ENCODE data around the gene MSL3.

DNA sequence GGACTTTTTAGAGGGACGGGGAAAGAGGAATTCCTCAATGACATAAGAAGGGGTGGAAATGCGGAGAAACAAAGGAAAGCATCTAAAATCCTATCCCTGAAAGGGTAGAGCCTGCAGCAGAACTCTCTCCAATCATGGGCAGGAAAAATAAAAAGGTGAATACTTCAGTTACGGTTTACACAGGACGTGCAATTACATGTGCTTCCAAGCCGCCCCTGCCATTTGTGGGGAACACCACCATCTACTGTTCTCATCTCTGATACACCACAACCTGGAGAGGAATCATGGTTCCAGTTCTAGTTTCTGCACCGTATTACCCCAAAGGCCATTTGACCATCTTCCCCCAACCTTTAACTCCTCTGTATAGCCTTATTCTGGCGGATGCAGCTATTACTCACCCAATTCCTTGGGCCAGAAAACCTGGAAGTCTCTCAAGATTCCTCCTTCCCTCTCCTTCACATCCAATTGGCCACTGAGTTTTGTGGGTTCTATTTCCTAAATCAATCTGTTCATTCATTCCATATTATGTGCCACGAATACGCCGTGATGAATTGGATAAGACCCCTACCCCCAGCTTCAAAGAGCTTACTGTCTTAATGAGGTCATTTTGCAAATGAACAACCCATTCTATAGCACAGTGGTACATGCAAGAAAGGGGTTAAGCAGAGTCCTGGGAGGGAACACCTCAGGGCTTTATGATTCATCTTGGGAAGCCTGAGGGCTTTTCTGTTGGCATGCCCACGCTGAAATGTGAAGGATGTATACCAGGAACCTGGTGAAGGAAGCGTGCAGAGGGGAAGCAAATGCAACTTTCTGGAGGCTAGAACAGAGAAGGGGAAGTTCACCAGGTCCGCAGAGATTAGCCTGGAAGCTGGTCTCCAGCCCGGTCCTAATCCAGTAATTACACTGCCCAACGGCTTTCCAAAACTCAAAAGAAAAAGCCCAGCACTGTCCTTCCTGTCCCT is 1.4 kb upstream of the MSL3 start:
- TF ChIP-seq, protein P1, sequence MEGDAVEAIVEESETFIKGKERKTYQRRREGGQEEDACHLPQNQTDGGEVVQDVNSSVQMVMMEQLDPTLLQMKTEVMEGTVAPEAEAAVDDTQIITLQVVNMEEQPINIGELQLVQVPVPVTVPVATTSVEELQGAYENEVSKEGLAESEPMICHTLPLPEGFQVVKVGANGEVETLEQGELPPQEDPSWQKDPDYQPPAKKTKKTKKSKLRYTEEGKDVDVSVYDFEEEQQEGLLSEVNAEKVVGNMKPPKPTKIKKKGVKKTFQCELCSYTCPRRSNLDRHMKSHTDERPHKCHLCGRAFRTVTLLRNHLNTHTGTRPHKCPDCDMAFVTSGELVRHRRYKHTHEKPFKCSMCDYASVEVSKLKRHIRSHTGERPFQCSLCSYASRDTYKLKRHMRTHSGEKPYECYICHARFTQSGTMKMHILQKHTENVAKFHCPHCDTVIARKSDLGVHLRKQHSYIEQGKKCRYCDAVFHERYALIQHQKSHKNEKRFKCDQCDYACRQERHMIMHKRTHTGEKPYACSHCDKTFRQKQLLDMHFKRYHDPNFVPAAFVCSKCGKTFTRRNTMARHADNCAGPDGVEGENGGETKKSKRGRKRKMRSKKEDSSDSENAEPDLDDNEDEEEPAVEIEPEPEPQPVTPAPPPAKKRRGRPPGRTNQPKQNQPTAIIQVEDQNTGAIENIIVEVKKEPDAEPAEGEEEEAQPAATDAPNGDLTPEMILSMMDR (IDR thresholded peaks at IDR 0.05; ENCODE audit: extremely low read depth in 1 of 2, insufficient read depth in 1 of 2, low read depth in 1 of 2, low read length in 2 of 2), result no peak
- no peak for TF ChIP-seq MYC (IDR thresholded peaks at IDR 0.05; ENCODE audit: low read depth, low read length)
- no peak for TF ChIP-seq POLR2AphosphoS5 (IDR thresholded peaks at IDR 0.05; ENCODE audit: insufficient read depth, low read depth, low read length)
- TF ChIP-seq, protein P2, sequence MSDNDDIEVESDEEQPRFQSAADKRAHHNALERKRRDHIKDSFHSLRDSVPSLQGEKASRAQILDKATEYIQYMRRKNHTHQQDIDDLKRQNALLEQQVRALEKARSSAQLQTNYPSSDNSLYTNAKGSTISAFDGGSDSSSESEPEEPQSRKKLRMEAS (IDR thresholded peaks at IDR 0.05; ENCODE audit: insufficient read depth, insufficient read length), result no peak
- no peak for TF ChIP-seq POLR2A (IDR thresholded peaks at IDR 0.05; ENCODE audit: low read depth, low read length)
- TF ChIP-seq EZH2 (IDR thresholded peaks at IDR 0.05; ENCODE audit: borderline replicate concordance, low read depth, low read length, severe bottlenecking), result no peak
- no peak for TF ChIP-seq JUN (IDR thresholded peaks at IDR 0.05; ENCODE audit: borderline replicate concordance, insufficient read depth, insufficient read length, low read depth)
- TF ChIP-seq GATA2 (IDR thresholded peaks at IDR 0.05; ENCODE audit: insufficient read depth, insufficient read length, low read depth, low read length), result no peak

Measured in endothelial cell of umbilical vein (primary cell).